GM21619 (cell line): ENCODE measurements around the gene TRAF5.

Source experiments
- ATAC-seq: cut with Tn5 transposase; IDR thresholded peaks from one replicate; pipeline ENCODE4 v1.9.1; 2021; ENCODE audit not compliant: unreplicated experiment

TRAF5 gene

DNA sequence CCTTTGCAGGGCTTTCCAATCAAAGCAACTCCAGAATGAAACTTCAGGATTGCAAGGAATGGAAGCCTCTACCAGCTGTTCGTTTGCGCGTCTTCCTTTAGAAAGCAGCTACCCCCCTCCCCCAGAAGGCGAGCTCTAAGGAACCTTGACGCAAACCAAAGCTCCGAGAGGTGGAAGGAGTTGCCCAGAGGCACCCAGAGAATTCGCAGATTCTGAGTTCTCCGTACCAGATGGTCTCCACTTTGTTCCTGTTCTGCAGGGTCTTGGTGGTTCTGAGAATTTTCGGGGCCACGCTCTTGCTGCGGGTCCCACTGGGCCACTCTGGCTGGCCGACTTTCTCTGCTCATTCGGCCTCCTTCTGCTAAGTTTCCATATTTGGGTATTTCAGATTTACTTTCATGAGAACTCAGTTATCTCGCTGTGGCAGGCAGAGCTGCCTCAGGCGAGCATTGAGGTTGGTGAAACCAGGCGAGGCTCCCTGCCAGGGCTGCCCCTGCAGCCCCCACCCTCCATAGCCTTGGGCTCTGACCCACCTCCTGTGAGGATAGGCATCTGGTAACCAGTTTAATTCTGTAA lies 801 bp downstream of the TRAF5 start:
- peak; percentile 32 for ATAC-seq

DNA sequence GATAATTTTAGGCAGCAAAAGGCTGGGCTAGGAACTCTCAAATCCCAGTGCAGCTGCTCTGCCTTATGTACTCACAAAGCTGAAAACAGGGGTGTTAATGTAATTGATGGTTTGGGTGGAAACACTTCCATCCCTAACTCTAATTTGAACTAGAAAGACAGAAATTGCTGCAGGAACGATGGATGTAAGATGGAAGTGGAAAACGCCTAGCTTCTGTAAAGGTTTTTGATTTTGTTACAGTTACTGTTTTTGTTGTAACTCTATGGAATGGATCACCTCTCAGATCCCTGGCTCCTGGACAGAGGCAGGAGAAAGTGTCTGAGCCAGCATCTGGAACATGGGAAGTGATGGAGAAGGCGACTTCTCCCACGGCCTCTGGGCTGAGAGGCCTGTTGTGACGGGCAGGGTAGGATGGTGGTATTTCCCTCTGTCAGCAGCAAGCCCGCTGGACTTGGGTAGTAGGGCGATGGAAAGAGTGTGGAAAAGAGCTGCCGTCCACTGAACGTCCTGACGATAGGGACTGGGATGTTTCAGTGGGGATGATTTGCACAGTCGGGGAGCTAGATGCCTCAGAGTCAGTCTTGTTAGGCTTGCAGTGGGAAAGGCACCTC lies 1.6 kb downstream of the TRAF5 start:
- no peak for ATAC-seq

DNA sequence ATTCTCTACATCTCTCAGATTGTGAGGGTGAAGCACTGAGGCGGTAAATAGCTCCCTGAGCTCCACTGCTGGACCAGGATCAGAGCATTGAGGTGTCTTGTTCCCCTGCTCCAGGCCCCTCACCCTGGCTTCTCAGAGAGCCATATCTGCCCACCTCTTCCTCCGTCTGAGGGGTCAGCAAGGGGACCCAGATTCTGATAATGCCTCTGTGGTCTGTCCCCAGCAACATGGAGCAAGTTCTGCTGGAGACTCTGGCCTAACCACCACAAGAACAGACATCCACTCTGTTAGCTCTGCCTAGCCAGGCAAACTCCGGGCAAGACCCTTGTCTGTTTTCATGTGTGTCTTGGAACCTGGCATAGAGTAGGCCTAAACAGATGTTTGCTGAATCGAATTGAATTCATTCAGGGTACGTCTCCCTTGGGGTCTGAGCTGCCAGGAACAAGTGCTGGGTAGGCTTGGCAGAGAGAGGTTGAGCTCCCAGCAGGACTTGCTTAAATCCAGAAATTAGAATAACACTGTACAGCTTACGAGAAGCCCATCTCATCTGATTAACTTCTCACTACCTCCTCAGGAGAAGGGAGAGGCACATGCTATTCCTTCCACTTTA lies 2.3 kb downstream of the TRAF5 start:
- no peak for ATAC-seq

DNA sequence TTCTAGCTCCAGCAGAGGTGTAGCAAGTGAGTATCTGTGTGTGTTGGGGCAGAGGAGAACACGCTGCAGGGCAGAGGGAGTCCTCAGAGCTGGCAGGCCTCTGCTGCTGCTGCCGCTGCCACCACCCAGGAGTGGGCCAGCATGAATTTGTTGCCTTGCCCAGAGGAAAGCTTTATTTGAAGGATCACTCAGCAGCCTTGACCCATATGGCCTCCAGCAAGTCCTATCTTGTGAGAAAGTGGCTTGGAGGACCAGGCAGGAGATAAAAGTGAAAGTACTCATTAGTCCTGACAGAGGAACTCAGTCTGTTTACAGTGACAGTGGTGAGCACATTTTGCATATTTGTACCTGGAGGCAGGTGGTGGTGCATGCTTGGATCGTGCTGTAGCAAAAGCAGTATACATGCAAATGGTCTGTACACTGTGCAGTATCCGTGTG lies 3.1 kb downstream of the TRAF5 start:
- peak; percentile 45 for ATAC-seq

DNA sequence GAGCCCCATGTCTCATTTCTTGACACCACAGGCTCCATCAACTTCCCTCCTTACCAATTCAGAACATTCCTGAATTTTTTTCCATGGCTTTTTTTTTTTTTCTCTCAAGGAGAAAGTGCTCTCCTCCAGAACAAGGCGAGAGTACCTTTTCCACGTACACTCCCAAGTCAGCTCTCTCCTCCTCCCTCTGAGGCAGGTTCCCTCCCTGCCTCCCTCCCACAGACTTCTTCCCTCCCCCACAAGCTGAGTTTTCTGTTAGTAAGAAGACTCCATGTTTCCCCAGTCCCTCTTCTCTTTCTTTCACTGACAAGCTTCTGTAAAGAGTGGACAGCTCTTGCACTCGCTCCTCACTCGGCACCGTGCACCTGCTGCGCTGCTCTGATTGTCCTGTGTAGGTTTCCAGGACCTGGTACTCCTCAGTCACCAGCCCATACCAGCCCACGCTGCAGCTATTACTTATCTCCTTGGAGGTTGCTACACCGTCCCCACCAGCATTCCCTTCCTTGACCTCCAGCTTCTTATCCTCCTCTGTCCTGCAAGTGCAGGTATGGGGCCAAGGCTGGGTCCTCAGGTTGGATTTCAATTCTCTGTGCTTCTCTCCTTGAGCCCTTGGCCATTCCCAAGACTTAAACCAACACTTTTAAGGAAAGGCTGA lies 3.8 kb downstream of the TRAF5 start:
- ATAC-seq: no peak

DNA sequence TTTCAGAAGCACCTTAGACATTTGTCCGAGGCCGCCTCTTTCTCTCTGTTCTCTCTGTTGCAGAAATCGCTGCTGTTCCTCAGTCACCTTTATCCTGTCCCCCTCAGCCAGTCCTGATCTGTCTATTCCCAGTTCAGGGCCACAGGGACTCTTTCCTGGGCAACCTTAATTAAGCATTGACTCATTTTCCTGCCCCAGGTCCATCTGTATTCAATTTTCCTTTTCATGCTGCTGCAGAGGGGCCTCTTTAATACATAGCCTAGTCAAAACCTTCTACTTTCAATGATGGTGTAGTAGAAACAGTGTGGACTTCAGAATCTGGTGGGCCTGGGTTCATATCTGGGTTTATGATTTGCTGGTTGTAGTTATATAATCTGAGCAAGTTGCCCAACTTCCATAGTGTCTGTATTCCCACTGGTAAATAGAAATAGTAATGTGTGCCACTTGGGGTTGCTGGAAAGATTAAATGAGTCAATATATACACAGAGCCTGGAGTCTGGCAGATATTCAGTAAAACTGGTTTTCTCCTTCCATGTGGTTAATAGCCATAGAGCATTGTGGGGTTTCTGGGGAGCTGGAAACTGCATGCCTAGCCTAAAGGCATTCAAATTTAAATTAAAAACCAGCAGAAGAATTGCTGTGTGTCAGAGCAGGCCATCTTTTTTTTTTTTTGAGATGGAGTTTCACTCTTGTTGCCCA lies 4.5 kb downstream of the TRAF5 start:
- no peak for ATAC-seq

DNA sequence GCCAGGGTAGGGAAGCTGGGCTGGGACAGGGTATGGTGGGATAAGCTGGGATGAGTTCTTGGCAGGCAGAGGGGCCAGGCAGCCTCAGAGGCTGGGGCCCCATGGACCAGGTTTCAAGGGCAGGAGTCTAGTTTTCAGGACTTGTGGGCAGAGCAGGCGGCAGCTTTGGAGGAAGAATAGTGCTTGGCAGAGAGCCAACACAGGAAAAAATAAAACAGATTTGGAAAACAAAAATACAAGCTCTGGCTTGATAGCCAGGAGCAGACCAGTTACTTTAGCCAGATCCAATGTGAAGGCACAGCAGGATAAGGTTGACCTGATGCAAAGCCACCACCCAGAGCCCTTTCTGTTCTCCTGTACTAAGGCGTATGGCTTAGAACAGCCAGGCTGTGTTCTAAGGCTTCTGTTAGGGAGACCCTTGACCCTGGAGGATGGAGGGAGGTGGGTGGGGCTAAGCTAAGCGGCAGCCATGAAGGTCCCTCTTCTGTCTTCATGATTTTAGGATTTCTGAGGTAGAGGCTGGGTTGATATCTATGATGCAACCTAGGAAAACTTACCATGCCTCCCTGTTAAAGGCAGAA lies 5.5 kb downstream of the TRAF5 start:
- ATAC-seq: no peak

DNA sequence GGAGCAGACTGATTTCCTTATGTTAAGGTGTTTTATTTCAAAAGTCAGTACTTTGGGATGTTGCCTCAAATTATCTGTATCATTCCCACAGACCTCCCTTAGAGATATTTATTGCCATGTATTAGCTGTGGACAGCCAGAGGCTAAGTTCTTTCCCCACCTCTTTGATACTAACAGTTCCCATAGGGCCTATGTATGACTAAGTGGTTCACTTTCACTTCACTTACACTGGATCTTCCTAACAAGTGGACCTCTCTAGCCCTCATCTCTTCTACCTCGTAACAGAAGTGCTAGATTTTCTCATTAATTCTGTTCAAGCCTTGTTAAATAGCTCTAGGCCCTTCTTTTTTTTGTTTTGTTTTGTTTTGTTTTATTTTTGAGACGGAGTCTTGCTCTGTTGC lies 6.2 kb downstream of the TRAF5 start:
- no peak for ATAC-seq

DNA sequence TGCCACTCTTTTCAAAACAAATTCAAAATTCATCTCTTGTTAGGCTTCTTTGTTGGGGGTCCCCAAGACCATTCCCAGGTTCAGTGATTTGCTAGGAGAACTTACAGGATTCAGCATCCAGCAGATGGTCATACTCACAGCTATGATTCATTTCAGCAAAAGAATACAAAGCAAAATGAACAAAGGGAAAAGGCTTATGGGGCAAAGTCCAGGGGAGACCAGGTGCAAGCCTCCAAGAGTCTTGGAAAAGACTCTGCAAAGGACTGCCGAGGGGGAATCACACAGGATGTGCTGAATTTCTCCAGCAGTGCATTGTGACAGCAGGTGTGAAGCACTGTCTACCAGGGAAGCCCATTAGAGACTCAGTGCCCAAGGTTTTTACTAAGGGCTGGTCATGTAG lies 7.3 kb downstream of the TRAF5 start:
- no peak for ATAC-seq

DNA sequence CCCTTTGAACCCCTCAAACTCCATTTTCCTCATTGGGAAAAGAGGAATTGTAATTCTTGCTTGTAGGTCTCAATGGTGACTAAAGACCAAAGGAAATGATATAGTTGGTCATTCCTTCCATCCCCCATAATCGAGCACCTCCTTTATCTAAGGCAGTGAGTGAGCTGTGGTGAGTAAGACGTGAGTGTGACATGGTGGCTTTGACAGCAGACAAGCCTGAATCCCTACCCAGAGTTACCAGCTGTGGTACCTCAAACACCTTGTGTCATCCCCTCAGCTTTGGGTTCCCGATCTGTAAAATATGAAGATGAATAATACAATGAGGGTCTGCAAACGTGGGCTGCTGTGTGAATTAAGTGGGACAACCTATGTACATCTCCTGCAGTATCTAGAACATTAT lies 8.4 kb downstream of the TRAF5 start:
- ATAC-seq: no peak

DNA sequence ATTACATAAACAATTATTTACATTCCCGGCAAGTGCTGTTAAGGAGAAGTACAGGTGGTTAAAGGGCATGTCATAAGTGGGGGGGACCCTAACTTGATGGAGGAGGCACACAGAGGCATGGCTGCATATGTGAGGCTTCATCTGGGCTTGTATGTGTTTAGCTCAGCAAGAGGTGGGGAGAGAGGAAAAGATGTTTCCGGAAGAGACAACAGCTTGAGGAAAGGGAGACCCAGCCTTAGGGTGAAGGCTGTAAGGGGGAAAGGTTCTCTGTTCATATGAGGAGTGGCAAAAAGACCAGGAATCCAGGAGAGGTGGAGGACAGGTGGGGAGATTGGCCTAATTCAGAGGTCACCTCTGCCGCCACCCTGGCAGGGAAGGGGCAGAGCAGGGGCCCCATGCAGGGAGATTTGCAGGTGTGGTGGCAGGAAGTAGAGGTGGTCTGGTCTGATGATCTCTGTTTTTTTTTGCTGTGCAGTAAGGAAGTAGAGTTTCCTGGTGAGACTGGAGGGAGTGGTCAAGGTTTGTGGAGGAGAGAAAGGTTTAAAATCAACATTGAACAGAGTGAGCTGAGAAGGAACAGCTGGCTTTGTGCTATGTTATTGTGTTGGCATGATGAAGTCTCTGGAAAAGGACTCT lies 9.0 kb downstream of the TRAF5 start:
- peak; percentile 93 for ATAC-seq

DNA sequence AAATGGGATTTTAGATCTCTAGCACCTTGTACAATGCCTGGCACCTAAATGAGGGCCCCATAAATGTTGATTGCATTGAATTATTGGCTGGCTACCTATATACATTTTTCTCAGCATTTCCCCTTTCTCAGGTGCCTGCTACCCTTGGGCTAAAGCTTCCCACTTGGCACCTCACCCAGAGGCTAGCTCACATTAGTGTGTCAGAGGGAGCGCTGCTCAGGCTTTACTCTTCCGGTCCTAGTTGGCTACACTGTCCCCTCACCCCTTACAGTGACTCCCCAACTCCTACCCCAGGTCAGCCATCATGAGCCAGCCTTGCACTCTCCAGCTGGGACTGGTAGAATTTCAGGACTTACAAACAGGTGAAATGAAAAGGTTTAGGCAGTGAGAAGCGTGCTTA lies 9.5 kb downstream of the TRAF5 start:
- no peak for ATAC-seq

DNA sequence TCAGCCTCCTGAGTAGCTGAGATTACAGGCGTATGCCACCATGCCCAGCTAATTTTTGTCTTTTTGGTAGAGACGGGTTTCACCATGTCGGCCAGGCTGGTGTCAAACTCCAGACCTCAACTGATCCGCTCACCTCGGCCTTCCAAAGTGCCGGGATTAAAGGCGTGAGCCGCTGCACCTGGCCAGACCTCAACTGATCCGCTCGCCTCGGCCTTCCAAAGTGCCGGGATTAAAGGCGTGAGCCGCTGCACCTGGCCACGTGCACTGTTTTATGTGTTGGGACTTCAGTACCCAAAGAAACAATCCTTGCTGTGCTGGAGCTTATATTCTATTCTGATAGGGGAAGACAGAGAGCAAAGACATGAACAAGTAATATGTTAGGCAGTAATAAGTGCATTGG lies 10.1 kb downstream of the TRAF5 start:
- ATAC-seq: no peak

DNA sequence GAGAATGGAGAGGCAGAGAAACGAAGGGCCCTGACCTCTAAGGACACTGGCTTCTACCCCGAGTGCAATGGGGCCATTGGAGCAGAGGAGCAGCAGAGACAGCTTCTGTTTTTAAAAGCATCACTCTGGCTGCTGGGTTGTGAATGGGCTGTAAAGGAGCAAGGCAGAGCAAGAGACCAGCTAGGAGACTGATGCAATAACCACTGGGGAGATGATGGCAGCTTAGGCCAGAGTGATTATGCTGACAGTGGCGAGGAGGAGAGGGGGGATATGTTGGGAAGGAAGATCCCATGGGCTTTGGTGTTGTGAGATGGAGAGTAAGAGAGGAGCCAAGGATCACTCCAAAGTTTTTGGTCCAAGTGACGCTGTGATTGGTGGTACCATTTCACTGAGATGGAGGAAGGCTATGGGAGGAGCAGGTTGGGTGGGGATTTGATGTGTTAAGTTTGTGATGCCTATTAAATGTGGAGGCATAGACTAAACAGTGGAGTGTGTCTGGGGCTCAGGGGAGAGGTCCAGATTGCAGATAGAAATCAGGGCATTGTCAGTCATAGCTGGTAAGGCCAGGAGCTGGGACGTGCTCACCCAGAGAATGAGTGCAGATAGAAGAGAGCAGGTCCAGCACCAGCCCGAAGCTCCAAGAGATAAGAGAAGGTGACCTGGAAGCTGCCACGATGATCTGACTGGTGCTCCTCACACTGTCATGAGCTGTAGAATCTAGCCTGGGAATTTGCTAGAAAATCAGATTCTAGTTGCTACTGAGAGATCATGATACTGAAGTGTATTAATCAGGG lies 11.0 kb downstream of the TRAF5 start:
- no peak for ATAC-seq

DNA sequence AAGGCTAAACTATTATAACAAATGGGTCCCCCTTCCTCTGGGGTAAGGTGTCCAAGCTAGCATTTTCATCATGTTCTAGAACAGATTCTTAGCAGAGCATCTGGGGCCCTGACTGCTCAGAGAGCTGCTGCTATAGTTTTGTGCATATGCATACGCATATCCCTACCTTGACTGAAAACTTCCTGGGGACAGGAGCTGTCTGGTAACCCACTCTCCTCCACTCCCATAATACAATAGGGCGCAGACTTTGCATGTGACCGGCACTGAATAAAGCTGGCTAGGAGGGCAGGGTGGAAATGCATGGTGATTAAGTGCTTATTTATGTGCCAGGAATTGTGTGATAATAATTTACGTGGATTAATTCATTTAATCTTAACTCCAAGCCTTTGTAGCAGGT lies 11.6 kb downstream of the TRAF5 start:
- no peak for ATAC-seq

DNA sequence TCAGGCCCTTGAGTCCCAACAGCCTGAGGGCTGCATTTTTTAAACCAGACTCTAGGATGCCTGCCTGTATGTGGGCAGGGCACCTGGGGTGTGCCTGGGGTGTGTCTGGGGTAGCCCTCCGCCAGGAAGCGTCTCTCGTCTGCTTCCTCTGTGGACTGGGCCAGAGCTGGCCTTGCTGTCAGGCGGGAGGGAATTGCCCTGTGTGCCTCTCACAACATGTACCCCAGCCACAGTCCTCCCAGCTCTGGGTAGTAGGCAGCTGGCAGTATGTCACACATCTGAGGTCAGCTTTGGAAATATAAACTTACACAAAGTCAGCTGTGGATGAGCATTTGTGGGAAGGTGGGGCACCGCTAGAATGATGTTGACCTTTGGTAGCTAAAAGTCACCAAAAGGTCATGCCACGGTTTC lies 13.0 kb downstream of the TRAF5 start:
- ATAC-seq: no peak

DNA sequence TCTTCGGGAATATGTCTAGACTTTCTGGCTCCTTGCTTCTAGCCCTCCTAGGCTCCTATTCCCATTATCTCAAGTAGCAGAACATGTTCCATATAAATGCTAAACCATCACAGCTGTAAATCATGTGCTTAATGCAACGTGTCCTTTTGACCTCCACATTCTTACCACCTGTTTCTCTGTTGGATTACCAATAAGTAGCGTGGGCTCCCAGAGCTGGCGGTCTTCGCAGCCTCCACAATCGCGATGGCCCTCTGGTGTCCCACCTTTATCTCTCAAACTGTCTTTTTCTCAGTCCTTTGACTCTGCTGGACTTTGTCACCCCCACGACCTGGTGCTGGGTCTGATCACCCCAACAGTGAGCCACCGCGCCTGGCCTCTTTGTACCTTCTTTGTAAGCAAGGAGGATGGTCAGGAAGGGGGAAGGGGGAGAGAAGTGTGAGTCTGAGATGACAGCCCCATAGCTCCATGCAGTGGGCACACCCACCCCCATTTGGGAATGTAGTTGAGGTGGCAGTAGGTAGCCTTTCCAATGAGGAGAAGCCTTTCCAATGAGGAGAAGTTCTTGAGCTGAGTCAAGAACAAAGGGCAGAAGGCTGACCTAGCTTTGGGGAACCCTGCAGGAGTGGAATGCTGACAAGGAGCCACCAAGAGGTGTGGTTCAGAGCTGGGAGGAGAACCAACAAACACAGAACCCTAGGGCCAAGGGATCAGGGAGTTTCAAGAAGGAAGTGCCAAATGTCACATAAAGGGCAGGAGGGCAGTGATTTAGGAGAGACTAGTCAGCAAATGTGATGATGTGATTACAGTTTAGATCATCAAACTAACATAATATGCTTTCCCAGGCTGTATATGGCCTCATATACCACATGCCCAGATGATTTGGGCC lies 14.2 kb downstream of the TRAF5 start:
- ATAC-seq: no peak

DNA sequence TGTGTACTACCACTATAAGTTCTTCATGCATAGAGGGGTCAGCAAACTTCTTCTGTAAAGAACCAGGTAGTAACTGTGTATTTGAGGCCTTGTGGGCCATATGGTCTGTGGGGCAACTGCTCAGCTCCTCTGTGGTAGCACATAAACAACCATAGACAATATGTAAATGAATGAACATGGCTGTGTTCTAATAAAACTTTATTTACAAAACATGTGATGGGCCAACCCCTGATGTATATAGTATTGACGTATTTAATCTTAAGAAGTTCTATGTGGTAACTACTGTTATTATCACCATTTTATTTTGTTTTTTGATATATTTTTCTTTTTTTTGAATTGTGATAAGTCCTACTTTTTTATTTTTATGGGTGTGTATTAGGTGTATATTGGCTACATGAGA lies 15.4 kb downstream of the TRAF5 start:
- no peak for ATAC-seq

DNA sequence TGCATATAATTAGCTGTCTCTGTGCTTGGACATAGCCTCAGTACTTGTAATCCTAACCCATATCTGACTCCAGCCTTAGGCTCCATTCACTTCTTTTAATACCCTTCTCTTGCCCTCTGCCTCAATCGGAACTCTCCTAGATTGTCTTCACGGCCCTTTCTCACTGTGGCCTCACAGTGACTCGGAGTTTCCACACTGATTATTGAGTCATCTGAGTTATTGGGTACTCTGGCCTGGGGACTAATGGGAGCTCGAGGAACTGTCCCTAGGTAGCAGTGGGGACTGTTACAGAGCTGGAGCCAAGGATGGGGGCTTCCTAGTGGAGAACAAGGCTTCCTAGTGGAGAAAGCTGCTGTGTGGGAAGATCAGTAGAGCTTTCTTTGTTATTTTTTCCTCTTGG lies 17.0 kb downstream of the TRAF5 start:
- ATAC-seq: no peak
